ENCODE results near the gene PPIE. TPM values are rescaled to one million over a fixed set of nuclear protein-coding genes. Genes with fewer than 3 reads are reported as not detected.

The PPIE gene
- total and polyA plus RNA-seq, 2 of the 8 experiments (the other 6 are each of a cell fraction or from before 2014, with no cell fraction given): 38.9 to 56.1 TPM

- Histone ChIP-seq H2BK120ac (replicated peaks; ENCODE audit: low read depth, low read length) (no peak overlapping the region), H4K5ac (ENCODE audit: insufficient read length, low read depth, low read length) (no peak overlapping the region), H3K18ac (ENCODE audit: extremely low read depth, low read length) (no peak overlapping the region), H3K36me3 (ENCODE audit: control insufficient read depth in 2 of 4, insufficient read depth in 4 of 4, low read length in 3 of 4) (no peaks in the 10 kb centered on the region), H2BK12ac (ENCODE audit: low read depth, low read length) (no peak overlapping the region), H3K4ac (replicated peaks; ENCODE audit: insufficient read length, low read depth, low read length) (peak overlapping the region; percentile 38), H2BK20ac (ENCODE audit: low read length) (no peak overlapping the region), H4K8ac (ENCODE audit: extremely low read depth, insufficient read depth, low read length) (no peak overlapping the region), H4K91ac (replicated peaks; ENCODE audit: insufficient read length, low read length) (no peak overlapping the region), H2BK15ac (ENCODE audit: low read length) (no peak overlapping the region), H3K14ac (ENCODE audit: insufficient read length) (no peak overlapping the region), H3K9ac (replicated peaks in 1 of 4; ENCODE audit: extremely low read depth in 1 of 4, low read depth in 3 of 4, low read length in 3 of 4) (no peak overlapping the region), H3K79me2 (ENCODE audit: control insufficient read depth in 1 of 2, insufficient read depth in 2 of 2, low read length in 2 of 2) (no peaks in the 10 kb centered on the region), H4K20me1 (replicated peaks in 1 of 2; ENCODE audit: control insufficient read depth in 1 of 2, insufficient read depth in 2 of 2, low read length in 2 of 2) (peaks cover 0 to 4% of the 10 kb centered on the region in 2 experiments), H3K27ac (ENCODE audit: low read depth, low read length) (no peak overlapping the region), H3K4me3 (ENCODE audit: extremely low read depth in 1 of 4, insufficient read depth in 2 of 4, low read depth in 3 of 4, low read length in 4 of 4) (peak overlapping the region in 2 of 4 experiments; percentile 50 to 68; a peak in 4 of 8 replicates), H3K23ac (ENCODE audit: insufficient read length) (no peak overlapping the region), H3K79me1 (ENCODE audit: low read depth, low read length) (no peaks in the 10 kb centered on the region), H3K23me2 (ENCODE audit: low read depth, low read length) (peaks cover 7% of the 10 kb centered on the region; the same call in 1 of the 2 replicates), H2BK5ac (ENCODE audit: low read depth, low read length) (no peak overlapping the region), H2AFZ (ENCODE audit: low read length) (peak overlapping the region; percentile 40; the same call in 1 of the 2 replicates), H3K9me3 (ENCODE audit: insufficient read depth in 2 of 2, low read depth in 1 of 2, low read length in 1 of 2) (no peaks in the 10 kb centered on the region), H3K4me2 (ENCODE audit: insufficient read depth in 1 of 2, low read depth in 2 of 2, low read length in 2 of 2) (peak overlapping the region; percentile 45 to 77), H2AK5ac (ENCODE audit: low read depth, low read length) (no peak overlapping the region), H3K27me3 (replicated peaks in 1 of 4; ENCODE audit: control insufficient read depth in 3 of 4, extremely low read depth in 1 of 4, insufficient read depth in 3 of 4, low read length in 3 of 4) (peaks cover 34 to 62% (median 47%) of the 10 kb centered on the region in 4 experiments), H3K4me1 (replicated peaks in 1 of 4; ENCODE audit: control insufficient read depth in 3 of 4, insufficient read depth in 4 of 4, low read length in 3 of 4) (no peaks in the 10 kb centered on the region), H3K56ac (replicated peaks; ENCODE audit: insufficient read length, low read depth, low read length) (no peak overlapping the region)
- no peak for DNase-seq (ENCODE audit: low read depth in 1 of 2, low spot score in 2 of 2)
- ChIA-PET CTCF (ENCODE audit: partially characterized antibody) (interaction anchor here (1.3 to 1.7 kb wide), 2 partner anchors 9 to 10 kb away, joined by 5 to 7 read pairs; no protein-coding TSS in a partner anchor), POLR2A (ENCODE audit: partially characterized antibody) (interaction anchor here (0.5 to 1.9 kb wide), 3 partner anchors 8 to 243 kb away, joined by 3 to 5 read pairs (median 3); no protein-coding TSS in a partner anchor)
- TF ChIP-seq POLR2A (IDR thresholded peaks at IDR 0.05; ENCODE audit: control extremely low read depth in 1 of 2, low read depth in 2 of 2, low read length in 2 of 2): no peak
- peak; percentile 55 for FAIRE-seq
- 46% methylated on average over 15 of the region's 15 CpGs; no CpG with 5 or more reads in 1 of the 2 experiments for WGBS, 2 experiments (ENCODE audit: extremely low coverage in 1 of 2, insufficient coverage in 1 of 2, insufficient read length in 1 of 2, insufficient replicate concordance in 2 of 2, low coverage in 1 of 2, low lambda C conversion rate in 2 of 2, missing lambda C conversion rate in 1 of 2)
Measured at GRCh38 chr1:39789571-39790110, 51.0 kb downstream of the PPIE start.
